SJSA1 (cell line): ENCODE measurements around the gene NRIP1. TPM values are rescaled to one million over a fixed set of nuclear protein-coding genes. Genes with fewer than 3 reads are reported as not detected.

ENCODE experiments used
- DNase-seq, 2 experiments: peaks; one replicate each; pipeline ENCODE4 v3.0.0-alpha.2; 2015 to 2020; ENCODE audit warnings: low spot score in 2 of 2, low read depth in 1 of 2
- H3K27ac ChIP-seq: fragments of 250-450 bp; sonication (Bioruptor Pico); 2 replicates; pipeline ENCODE4 v1.5.1; 2020; ENCODE audit warnings: mild to moderate bottlenecking, moderate library complexity
- H3K27me3 ChIP-seq: fragments of 250-450 bp; sonication (Bioruptor Pico); replicated peaks from 2 replicates; pipeline ENCODE4 v1.5.1; 2020; ENCODE audit warnings: mild to moderate bottlenecking, moderate library complexity
- H3K36me3 ChIP-seq: fragments of 250-450 bp; sonication (Bioruptor Pico); 2 replicates; pipeline ENCODE4 v1.5.1; 2020; ENCODE audit warnings: mild to moderate bottlenecking
- H3K4me1 ChIP-seq: fragments of 250-450 bp; sonication (Bioruptor Pico); replicated peaks from 2 replicates; pipeline ENCODE4 v1.6.1; 2021; ENCODE audit warnings: mild to moderate bottlenecking
- H3K4me3 ChIP-seq: fragments of 250-450 bp; sonication (Bioruptor Pico); 2 replicates; pipeline ENCODE4 v1.5.1; 2020; ENCODE audit warnings: mild to moderate bottlenecking
- H3K9me3 ChIP-seq: fragments of 250-450 bp; sonication (Bioruptor Pico); replicated peaks from 2 replicates; pipeline ENCODE4 v1.5.1; 2020; ENCODE audit warnings: mild to moderate bottlenecking
- total RNA-seq: library from RNA; depleted of rRNA; stranded (reverse); fragments of >200 nt; shearing (Covaris generic); gene quantifications from 2 replicates; pipeline ENCODE4 v1.2.3, GENCODE V29; 2014

Gene NRIP1
- total RNA-seq, 1 experiment from 2014 or later, result 26.0 TPM

GRCh38 chr21:15003463-15004135 lies 61.2 kb downstream of the NRIP1 start:
- no peak overlapping the region for H3K27ac ChIP-seq
- H3K4me1 ChIP-seq, result peaks cover 47% of the 10 kb centered on the region
- H3K4me3 ChIP-seq, result no peak overlapping the region
- DNase-seq, result no peak
- H3K27me3 ChIP-seq, result no peaks in the 10 kb centered on the region
- H3K36me3 ChIP-seq, result no peaks in the 10 kb centered on the region; the same call in 1 of the 2 replicates
- H3K9me3 ChIP-seq, result no peaks in the 10 kb centered on the region

GRCh38 chr21:15001857-15002606 lies 62.8 kb downstream of the NRIP1 start:
- Histone ChIP-seq H3K36me3 (no peaks in the 10 kb centered on the region), H3K27ac (no peak overlapping the region), H3K9me3 (no peaks in the 10 kb centered on the region), H3K4me3 (no peak overlapping the region), H3K4me1 (peaks cover 47% of the 10 kb centered on the region), H3K27me3 (no peaks in the 10 kb centered on the region)
- DNase-seq, result no peak

GRCh38 chr21:15001113-15001512 lies 63.7 kb downstream of the NRIP1 start:
- Histone ChIP-seq H3K36me3 (no peaks in the 10 kb centered on the region), H3K27ac (no peak overlapping the region), H3K9me3 (no peaks in the 10 kb centered on the region), H3K27me3 (no peaks in the 10 kb centered on the region), H3K4me3 (no peak overlapping the region), H3K4me1 (peaks cover 43% of the 10 kb centered on the region)
- no peak for DNase-seq

- no peaks in the 10 kb centered on the region for H3K9me3 ChIP-seq
- H3K27ac ChIP-seq, result peak overlapping the region; percentile 1; the same call in 1 of the 2 replicates
- DNase-seq, result peak in 1 of 2 experiments; percentile 57
- H3K36me3 ChIP-seq, result no peaks in the 10 kb centered on the region
- H3K27me3 ChIP-seq, result no peaks in the 10 kb centered on the region
- peaks cover 39% of the 10 kb centered on the region for H3K4me1 ChIP-seq
- no peak overlapping the region for H3K4me3 ChIP-seq
Measured at GRCh38 chr21:15000081-15000480, 64.7 kb downstream of the NRIP1 start.

- no peaks in the 10 kb centered on the region for H3K36me3 ChIP-seq
- no peaks in the 10 kb centered on the region for H3K27me3 ChIP-seq
- peaks cover 32% of the 10 kb centered on the region for H3K4me1 ChIP-seq
- no peak overlapping the region for H3K4me3 ChIP-seq
- no peak overlapping the region for H3K27ac ChIP-seq
- DNase-seq, result no peak
- H3K9me3 ChIP-seq, result no peaks in the 10 kb centered on the region
Measured at GRCh38 chr21:14998784-14999183, 66.0 kb downstream of the NRIP1 start.

- no peaks in the 10 kb centered on the region for H3K36me3 ChIP-seq
- H3K4me3 ChIP-seq, result no peak overlapping the region
- peaks cover 32% of the 10 kb centered on the region for H3K4me1 ChIP-seq
Measured at GRCh38 chr21:14998336-14998735, 66.5 kb downstream of the NRIP1 start.

GRCh38 chr21:14995695-14996490 lies 68.9 kb downstream of the NRIP1 start:
- Histone ChIP-seq H3K9me3 (no peaks in the 10 kb centered on the region), H3K4me1 (peaks cover 44% of the 10 kb centered on the region), H3K36me3 (peaks cover 2% of the 10 kb centered on the region; the same call in 1 of the 2 replicates), H3K27ac (peak overlapping the region; percentile 18), H3K4me3 (no peak overlapping the region), H3K27me3 (no peaks in the 10 kb centered on the region)
- DNase-seq, result no peak

More at GRCh38 chr21:14998336-14998735, 66.5 kb downstream of the NRIP1 start:
- no peak overlapping the region for H3K27ac ChIP-seq
- no peaks in the 10 kb centered on the region for H3K9me3 ChIP-seq
- DNase-seq, result no peak
- H3K27me3 ChIP-seq, result no peaks in the 10 kb centered on the region

- H3K27me3 ChIP-seq, result no peaks in the 10 kb centered on the region
- DNase-seq, result no peak
- peaks cover 8% of the 10 kb centered on the region; the same call in 1 of the 2 replicates for H3K36me3 ChIP-seq
- no peaks in the 10 kb centered on the region for H3K9me3 ChIP-seq
- H3K4me1 ChIP-seq, result peaks cover 37% of the 10 kb centered on the region
- H3K27ac ChIP-seq, result no peak overlapping the region
- H3K4me3 ChIP-seq, result no peak overlapping the region
Measured at GRCh38 chr21:14995226-14995625, 69.6 kb downstream of the NRIP1 start.

- H3K36me3 ChIP-seq, result peaks cover 8% of the 10 kb centered on the region; the same call in 1 of the 2 replicates
- no peak overlapping the region for H3K27ac ChIP-seq
- no peaks in the 10 kb centered on the region for H3K9me3 ChIP-seq
- DNase-seq, result no peak
- H3K4me1 ChIP-seq, result peaks cover 28% of the 10 kb centered on the region
- H3K27me3 ChIP-seq, result no peaks in the 10 kb centered on the region
- no peak overlapping the region for H3K4me3 ChIP-seq
Measured at GRCh38 chr21:14993115-14993514, 71.7 kb downstream of the NRIP1 start.

- no peak overlapping the region for H3K4me3 ChIP-seq
- peak overlapping the region; percentile 32; the same call in 1 of the 2 replicates for H3K27ac ChIP-seq
- H3K36me3 ChIP-seq, result peaks cover 15% of the 10 kb centered on the region
- DNase-seq, result peak; percentile 33 to 46
- H3K9me3 ChIP-seq, result no peaks in the 10 kb centered on the region
- no peaks in the 10 kb centered on the region for H3K27me3 ChIP-seq
- peaks cover 28% of the 10 kb centered on the region for H3K4me1 ChIP-seq
Measured at GRCh38 chr21:14991957-14992356, 72.8 kb downstream of the NRIP1 start.

GRCh38 chr21:14989359-14989758 lies 75.4 kb downstream of the NRIP1 start:
- H3K4me3 ChIP-seq, result no peak overlapping the region
- peaks cover 16% of the 10 kb centered on the region for H3K4me1 ChIP-seq
- peaks cover 15% of the 10 kb centered on the region for H3K36me3 ChIP-seq
- no peaks in the 10 kb centered on the region for H3K27me3 ChIP-seq
- H3K27ac ChIP-seq, result no peak overlapping the region
- no peak for DNase-seq
- H3K9me3 ChIP-seq, result no peaks in the 10 kb centered on the region

GRCh38 chr21:14988760-14989159 lies 76.0 kb downstream of the NRIP1 start:
- Histone ChIP-seq H3K27ac (no peak overlapping the region), H3K36me3 (peaks cover 15% of the 10 kb centered on the region), H3K4me1 (peaks cover 16% of the 10 kb centered on the region), H3K4me3 (no peak overlapping the region), H3K9me3 (no peaks in the 10 kb centered on the region), H3K27me3 (no peaks in the 10 kb centered on the region)
- no peak for DNase-seq

GRCh38 chr21:14987370-14988170 lies 77.2 kb downstream of the NRIP1 start:
- Histone ChIP-seq H3K27me3 (no peaks in the 10 kb centered on the region), H3K4me3 (no peak overlapping the region), H3K9me3 (no peaks in the 10 kb centered on the region), H3K27ac (no peak overlapping the region), H3K36me3 (peaks cover 18% of the 10 kb centered on the region), H3K4me1 (peaks cover 21% of the 10 kb centered on the region)
- DNase-seq, result no peak
